NCI-H146 (cell line): ENCODE measurements around the gene PCNT.
A peak's percentile ranks its signal among the peaks of the same experiment; 100 is the strongest.

ENCODE experiments used
- DNase-seq: peaks from one replicate; lab custom pipeline; 2025; lab: John Stamatoyannopoulos, UW

The PCNT gene, protein sequence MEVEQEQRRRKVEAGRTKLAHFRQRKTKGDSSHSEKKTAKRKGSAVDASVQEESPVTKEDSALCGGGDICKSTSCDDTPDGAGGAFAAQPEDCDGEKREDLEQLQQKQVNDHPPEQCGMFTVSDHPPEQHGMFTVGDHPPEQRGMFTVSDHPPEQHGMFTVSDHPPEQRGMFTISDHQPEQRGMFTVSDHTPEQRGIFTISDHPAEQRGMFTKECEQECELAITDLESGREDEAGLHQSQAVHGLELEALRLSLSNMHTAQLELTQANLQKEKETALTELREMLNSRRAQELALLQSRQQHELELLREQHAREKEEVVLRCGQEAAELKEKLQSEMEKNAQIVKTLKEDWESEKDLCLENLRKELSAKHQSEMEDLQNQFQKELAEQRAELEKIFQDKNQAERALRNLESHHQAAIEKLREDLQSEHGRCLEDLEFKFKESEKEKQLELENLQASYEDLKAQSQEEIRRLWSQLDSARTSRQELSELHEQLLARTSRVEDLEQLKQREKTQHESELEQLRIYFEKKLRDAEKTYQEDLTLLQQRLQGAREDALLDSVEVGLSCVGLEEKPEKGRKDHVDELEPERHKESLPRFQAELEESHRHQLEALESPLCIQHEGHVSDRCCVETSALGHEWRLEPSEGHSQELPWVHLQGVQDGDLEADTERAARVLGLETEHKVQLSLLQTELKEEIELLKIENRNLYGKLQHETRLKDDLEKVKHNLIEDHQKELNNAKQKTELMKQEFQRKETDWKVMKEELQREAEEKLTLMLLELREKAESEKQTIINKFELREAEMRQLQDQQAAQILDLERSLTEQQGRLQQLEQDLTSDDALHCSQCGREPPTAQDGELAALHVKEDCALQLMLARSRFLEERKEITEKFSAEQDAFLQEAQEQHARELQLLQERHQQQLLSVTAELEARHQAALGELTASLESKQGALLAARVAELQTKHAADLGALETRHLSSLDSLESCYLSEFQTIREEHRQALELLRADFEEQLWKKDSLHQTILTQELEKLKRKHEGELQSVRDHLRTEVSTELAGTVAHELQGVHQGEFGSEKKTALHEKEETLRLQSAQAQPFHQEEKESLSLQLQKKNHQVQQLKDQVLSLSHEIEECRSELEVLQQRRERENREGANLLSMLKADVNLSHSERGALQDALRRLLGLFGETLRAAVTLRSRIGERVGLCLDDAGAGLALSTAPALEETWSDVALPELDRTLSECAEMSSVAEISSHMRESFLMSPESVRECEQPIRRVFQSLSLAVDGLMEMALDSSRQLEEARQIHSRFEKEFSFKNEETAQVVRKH (N-terminal part only)

DNA sequence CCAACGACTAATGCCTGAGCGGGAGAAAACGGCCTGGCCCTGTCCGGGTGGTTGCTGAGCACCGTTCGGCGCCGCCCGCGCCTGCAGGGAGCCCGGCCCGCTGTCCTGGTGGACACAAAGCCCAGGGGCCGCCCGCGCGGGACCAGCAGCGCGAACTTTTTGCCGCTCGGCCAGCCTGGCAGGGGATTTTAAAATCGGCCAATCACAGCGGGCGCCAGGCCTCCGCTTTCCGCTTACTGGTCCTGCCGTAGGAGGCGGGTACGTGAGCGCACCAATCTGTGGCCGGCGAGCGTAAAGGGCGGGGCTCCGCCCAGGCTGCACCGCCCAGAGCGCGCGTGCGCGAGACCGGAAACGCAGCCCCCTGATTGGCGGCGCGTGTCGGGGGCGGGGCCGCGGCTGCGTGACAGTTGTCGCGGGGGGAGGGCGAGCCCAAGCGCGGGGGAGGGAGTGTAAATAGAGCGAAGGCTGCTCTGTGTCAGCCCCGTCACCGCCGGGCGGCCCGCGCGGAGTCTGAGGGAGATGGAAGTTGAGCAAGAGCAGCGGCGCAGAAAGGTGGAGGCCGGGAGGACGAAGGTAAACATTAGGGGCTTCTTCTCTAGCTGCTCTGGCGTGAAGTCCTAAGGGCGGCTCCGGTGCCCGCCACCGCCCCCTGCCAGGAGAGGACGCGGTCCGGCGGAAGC lies at the start of gene PCNT, which contains the start of gene C21orf58:
Gene PCNT, plus strand, starts transcription at position 447 of the 680 bp plus-strand sequence. Its CDS starts 73 bp downstream, at position 520.
Gene C21orf58, minus strand, starts transcription at position 161 of the 680 bp plus-strand sequence. CDS start 1,132 bp downstream, outside the sequence.
- DNase-seq = peak; percentile 95

DNA sequence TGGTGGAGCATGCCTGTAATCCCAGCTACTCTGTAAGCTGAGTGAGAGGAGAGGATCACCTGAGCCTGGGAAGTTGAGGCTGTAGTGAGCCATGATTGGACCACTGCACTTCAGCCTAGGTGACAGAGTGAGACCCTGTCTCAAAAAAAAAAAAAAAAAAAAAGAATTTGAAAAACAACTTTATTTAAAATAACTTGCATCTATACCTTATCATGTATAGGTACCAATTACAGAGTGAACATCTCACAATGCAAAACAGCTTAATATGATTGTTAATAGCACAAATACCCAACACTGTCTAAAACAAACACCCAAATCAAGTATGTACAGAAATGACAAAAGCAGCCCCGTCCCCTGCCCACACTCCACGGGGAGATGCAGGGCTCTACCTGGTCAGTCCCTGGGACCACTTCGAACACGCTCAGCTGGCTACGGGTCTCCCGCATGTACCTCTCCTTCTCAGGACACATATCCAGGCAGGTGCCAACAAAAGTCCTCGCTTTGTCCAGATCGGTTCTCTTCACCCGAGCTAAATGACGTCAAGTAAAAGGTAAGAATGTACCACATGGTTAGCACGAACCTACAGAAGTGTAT lies 49.1 kb upstream of the PCNT start:
- no peak for DNase-seq

DNA sequence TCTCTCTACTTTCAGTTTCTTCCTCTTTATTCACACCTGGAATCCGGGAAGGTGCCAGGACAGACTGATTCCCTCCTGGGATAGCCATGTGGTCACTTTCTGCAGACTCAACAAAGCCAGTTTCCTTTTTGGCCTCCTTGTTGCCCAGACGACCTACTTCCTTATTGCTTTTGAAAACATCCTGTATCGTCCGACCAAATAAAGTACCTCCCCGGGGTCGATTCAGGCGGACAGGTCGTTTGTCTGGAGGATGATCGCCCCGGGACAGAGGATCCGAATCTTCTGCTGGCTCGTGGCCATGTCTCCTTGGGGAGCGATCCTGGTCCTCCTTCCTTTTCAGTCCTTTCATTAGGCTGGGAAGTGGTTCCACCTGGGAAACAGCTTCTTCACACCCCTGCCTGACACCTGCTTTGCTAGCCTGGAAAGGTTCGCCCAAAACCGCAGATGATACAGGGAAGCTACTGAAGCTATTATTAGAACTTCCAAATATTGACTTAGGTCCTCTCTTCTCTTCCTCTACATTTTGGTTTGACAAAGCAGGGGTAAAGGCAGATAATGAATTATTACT lies 39.8 kb upstream of the PCNT start:
- no peak for DNase-seq

DNA sequence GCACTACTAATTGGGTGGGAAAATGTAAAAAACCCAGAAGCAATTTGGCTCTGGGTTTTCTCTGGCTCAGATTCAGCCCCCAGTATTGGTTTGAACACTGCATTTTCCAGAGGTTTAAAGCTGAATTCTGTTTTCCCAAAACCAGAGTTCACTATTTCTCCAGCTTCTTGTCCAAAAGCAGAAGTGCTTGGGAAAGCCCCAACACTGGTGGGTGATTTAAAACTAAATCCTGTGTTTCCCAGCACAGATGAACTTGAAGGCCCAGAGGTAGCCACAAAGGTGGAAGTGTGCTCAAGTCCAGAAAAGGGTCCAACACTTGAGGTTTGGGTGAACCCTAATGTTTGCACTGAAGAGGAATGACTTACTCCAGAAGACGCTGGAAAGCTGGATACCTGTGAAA lies 39.2 kb upstream of the PCNT start:
- DNase-seq = no peak

DNA sequence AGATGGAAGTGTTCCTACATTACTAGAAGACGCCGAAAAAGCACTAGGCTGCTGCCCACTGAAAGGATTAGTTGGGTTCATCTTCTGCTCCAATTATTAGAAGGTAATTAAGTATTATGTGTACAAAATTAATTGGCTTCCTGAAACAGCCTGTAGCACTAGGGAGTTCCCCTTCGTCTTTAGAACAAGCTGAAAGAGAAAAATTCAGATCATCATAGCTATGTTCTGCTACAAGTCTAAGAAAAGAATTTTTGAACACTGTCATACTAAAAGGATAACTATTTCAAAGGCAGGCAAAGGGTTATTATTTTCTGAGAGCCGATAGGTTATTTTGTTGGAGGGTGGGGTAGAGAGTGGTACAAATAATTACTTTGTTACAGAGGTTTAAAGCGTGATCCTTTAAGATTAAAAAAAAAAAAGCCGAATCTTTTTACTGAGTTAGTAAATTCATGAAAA lies 38.7 kb upstream of the PCNT start, which contains the start of gene MCM3AP:
Gene MCM3AP, minus strand, starts transcription at position 406 of the 456 bp plus-strand sequence. Its CDS starts 325 bp downstream, at position 81.
- DNase-seq = no peak

DNA sequence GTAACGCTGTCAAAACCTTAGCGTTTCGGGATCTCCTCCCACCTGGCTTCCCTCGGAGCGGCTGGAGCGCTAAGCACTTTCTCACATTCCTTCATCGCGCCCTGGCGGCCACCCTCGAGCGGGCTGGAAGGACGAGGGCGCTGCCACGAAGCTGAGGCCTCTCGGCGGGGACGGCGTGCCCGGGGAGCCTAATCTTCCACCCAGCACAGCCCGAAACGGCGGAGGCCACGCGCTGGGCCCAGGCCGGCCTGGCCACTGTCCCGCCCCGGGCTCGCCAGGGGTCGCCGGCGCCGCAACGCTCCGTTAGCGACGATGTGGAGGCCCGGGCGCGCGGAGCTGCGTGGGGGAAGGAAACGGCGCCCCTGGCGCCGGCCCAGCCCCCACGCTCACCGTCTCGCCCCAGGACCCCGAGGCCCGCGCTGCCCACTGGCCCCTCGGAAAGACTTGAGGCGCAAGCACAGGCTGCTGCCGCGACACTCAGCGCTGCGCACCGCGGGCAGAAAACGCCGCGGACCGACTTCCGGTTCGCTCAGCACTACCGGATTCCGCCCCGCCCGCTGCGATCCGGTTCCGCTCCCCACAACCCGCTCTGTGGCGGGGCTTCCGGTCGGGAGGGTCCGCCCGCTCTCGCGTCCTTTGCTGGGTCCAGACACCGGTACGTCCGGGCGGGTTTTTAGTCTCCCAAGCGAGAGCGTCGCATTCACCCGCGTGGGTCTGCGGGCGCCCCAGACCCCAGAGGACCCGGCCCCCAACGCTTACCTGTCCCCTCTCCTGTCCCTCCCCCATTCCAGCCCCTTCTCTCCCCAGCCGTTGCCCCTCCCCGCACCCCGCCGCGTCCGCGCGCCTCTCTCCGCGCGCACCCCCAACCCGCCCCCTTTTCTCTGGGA lies 38.0 kb upstream of the PCNT start, which contains the start of gene YBEY:
Gene YBEY, plus strand, starts transcription at position 582 of the 887 bp plus-strand sequence. CDS start 572 bp downstream, outside the sequence.
- peak; percentile 86 for DNase-seq

DNA sequence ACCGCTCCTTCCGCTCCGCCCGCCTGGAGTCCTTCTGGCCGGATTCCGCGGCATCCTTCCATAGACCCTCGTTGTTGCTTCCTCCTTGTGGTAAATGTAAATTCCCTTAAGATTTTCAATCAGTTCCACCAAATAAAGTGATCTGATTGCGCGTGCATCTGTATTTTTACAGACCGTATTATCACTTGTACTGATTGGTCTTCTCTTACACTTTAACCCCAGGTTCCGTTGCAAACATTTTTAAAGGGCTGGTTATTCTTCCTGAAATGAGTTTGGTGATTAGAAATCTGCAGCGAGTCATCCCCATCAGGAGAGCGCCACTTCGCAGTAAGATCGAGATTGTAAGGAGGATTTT lies 37.3 kb upstream of the PCNT start:
- DNase-seq = no peak

DNA sequence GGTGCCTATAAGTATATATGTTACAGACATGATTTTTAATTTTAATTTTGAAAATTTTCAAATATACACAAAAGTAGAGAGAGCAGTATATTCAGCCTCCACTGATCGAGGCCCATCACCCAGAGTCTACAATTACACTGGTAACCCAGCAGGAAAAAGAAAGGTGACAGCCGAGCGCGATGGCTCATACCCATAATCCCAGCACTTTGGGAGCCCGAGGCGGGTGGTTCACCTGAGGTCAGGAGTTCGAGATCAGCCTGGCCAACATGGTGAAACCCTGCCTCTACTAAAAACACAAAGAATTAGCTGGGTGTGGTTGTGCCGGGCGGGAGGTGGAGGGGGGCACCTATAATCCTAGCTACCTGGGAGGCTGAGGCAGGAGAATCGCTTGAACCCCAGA lies 36.4 kb upstream of the PCNT start:
- DNase-seq = no peak

DNA sequence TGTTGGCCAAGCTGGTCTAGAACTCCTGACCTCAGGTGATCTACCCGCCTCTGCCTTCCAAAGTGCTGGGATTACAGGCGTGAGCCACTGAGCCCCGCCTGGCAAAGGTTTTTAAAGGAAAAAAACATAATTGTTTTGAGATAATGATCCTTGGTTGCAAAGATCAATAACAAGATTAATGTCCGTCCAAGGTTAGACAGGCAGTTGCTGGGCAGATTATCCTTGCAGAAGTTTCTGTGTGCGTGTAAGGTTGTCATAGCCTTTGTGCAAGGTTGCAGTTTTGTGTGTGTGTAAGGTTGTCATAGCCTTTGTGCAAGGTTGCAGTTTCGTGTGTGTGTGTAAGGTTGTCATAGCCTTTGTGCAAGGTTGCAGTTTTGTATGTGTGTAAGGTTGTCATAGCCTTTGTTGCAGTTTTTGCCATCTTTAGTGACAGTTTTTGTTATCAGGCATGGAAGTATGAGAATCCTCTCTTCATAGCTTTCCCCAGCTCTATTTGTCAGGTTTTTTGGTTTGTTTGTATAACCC lies 34.2 kb upstream of the PCNT start:
- DNase-seq = no peak

DNA sequence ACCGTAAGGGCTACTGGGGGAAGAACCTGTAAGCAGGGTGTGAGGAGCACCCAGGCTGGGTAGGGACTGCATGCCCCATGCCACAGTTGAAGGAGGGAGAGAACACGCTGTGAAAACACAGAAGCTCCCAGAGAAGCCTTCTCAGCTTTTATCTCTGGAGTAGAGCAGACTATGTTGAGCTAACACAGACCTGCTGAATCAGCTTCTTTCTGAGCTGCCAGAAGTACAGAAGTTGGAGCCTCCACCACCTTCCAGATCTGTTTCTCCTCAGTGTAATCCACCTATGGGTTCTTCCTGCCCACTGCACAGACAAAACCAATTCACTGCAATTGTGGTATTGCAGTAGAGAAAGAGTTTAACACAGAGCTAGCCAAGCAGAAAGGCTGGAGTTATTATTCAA lies 32.4 kb upstream of the PCNT start:
- DNase-seq = no peak

DNA sequence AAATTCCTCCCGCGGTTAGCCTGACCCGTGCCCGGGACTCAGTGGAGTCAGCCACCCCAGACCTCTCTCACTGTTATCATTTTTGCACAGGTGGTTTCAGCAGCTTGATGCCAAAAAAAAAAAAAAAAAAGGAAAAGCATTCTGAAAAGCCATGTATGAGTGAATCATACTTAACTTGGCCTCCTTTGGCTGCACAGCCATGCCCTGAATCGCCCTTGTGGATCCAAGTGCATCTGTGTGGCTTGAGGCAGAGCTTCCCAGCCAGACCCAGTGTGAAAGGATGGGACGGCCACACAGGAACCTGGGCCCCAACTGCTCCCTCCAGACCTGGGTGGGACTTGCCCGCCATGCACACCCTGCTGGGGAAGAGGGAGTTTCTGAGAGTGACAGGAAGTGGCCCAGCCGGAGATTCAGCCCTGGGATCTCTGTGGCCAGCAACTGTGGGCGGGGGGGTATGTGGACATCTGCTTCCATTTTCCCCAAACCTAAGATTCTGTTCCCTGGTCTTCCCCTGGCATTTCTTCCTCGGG lies 29.2 kb upstream of the PCNT start:
- DNase-seq = no peak

DNA sequence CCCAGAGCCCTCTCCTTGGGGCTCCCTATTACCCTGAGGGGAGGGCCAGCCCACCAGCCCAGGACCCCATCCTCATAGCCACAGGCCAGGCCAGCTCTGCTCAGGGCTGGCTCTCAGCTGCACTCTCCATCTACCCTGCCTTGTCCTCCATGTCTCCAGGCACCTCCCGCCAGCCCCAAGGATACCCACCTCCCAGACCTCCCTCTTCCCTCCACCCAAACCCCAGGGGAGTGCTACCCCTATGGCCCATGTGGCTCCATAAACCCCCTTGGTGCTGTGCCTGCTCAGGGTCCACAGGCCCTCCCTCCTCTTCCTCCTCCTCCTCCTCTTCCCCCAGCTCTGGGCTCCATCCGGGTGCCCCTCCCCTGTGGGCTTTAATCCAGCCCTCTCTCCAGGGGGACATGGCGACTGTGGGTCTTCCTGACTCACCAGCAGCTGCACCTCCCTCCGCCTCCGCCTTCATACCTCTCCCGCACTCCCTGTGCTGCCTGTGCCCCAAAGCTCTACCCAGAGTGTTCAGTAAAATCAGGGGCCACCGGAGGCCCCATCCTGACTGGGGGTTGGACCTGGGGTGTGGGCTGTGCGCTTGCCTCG lies 28.7 kb upstream of the PCNT start:
- DNase-seq = peak; percentile 43

DNA sequence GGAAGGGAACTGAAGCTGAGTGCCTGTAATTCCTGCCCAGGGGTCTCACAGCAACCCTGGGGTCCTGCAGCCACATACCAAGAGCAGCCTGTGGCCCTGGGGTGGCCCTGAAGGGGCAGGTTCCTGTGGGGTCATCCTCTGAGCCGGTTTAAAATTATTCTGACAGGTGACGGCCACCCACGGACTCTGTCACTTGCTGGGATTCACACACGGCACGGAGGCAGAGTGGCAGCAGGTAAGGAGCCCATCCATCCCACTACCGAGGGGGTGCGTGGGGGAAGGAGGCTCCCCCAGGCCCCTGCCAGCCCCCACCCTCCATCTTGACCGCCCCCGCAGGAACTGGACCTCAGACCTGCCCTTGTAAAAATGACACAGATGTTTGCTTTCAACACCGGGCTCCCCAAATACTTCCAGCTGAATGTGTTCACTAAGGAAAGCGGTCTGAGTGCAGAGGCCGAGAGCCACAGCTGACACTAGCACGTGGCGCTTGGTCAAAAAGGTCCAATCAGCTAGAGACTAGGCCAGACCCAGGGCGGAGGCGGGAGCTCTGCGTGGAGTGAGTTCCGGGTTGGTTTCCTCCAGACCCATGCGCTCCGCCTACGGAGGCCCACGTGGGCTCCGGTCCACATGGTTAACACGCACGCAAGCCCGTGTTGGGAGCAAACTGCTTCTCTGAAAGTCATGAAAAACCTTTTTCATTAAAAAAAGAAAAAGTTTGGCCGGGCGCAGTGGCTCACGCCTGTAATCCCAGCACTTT lies 27.8 kb upstream of the PCNT start:
- peak; percentile 88 for DNase-seq

DNA sequence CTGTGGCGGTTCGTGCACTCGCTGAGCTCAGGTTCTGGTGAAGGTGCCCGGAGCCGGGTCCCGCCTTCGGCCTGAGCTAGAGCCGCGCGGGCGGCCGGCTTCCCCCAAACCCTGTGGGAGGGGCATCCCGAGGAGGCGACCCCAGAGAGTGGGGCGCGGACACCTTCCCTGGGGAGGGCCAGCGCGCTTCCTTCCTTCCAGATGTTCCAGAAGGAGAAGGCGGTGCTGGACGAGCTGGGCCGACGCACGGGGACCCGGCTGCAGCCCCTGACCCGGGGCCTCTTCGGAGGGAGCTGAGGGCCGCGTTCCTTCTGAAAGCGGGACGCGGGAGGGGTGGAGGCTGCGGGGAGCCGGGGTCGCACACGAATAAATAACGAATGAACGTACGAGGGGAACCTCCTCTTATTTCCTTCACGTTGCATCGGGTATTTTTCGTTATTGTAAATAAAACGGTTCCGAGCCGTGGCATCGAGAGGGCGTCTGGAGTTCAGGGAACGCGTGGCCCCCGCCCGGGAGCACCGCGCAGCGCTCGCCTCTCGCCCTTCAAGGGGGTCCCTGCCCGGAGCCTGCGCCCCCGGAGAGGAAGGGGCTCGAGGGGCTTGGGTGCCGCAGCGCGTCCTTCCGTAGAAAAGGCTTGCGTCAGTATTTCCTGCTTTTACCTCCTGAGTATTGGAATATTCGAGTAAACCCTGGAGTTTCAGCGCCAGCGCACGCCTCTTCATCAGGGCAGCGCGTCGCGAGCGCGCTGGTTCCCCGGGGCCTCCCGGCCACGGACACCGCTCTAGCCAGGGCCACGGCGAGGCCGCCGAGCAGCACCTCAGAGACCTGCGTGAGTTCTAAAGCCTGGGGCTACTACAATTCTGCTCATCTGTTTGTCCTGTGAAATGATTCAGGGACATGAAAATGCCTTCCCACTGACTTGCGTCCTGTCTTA lies 26.4 kb upstream of the PCNT start:
- DNase-seq = peak; percentile 24

DNA sequence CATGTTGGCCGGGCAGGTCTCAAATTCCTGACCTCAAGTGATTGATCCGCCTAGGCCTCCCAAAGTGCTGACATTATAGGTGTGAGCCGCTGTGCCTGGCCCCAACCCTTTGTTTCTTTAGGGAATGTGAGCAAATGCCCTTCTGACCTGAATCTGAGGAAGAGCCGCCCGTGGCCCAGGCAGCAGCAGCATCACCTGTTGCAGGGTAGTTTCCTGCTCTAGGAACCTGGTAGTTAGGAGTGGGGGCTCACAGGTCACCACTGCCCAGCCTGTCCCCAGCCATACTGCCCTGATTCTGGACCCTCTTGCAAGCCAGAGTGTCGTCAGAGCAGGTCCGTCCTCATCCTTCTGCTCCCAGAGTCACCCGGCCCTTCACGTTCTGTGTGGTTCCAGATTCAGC lies 24.8 kb upstream of the PCNT start:
- DNase-seq = no peak

DNA sequence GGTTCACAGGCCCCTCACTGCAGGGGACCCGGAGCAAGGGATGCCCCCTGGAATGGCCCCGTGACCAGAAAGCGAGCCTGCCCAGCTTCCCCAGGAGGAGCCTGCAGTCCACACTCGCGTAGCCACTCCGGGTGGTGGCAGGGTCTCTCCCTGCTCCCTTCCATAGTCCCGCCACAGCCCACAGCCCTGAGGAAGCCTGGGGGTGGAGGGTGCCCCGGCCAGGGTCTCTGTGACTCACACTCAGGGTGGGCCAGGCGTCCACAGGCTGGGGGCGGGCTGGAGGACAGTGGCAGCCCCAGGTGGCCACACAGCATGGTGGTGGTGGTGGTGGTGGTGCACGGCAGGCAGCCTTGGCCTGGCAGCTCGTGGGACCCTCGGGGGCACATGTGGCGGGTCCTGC lies 22.2 kb upstream of the PCNT start:
- no peak for DNase-seq
